ENCODE results near the gene TRIM39. TPM values are rescaled to one million over a fixed set of nuclear protein-coding genes. Genes with fewer than 3 reads are reported as not detected.

The TRIM39 gene
- total RNA-seq, 2 donors from 2014 or later, result 10.1 to 12.1 TPM

GRCh38 chr6:30325150-30325872 lies 1.4 kb upstream of the TRIM39 start:
- intact Hi-C loops (cut with DNase I), result no loop called here
- DNase-seq (ENCODE audit: low spot score), result peak; percentile 83

GRCh38 chr6:30325873-30326525 lies 728 bp upstream of the TRIM39 start:
- peak; percentile 83 for DNase-seq (ENCODE audit: low spot score)

GRCh38 chr6:30327232-30327746 lies 562 bp downstream of the TRIM39 start:
- no peak for DNase-seq (ENCODE audit: low spot score)
- intact Hi-C loops (cut with DNase I), result no loop called here

More at GRCh38 chr6:30325873-30326525, 728 bp upstream of the TRIM39 start:
- intact Hi-C loops (cut with DNase I), result no loop called here

- intact Hi-C loops (cut with DNase I), result no loop called here
- no peak for DNase-seq (ENCODE audit: low spot score)
Measured at GRCh38 chr6:30328397-30328796, 1.7 kb downstream of the TRIM39 start.

GRCh38 chr6:30329331-30329730 lies 2.6 kb downstream of the TRIM39 start:
- DNase-seq (ENCODE audit: low spot score), result no peak
- intact Hi-C loops (cut with DNase I), result no loop called here

GRCh38 chr6:30331981-30332380 lies 5.3 kb downstream of the TRIM39 start:
- intact Hi-C loops (cut with DNase I), result no loop called here
- no peak for DNase-seq (ENCODE audit: low spot score)

- DNase-seq (ENCODE audit: low spot score), result no peak
- intact Hi-C loops (cut with DNase I), result no loop called here
Measured at GRCh38 chr6:30334075-30334783, 7.5 kb downstream of the TRIM39 start.

GRCh38 chr6:30340589-30341054 lies 13.9 kb downstream of the TRIM39 start:
- intact Hi-C loops (cut with DNase I), result no loop called here
- no peak for DNase-seq (ENCODE audit: low spot score)

- intact Hi-C loops (cut with DNase I), result no loop called here
- DNase-seq (ENCODE audit: low spot score), result no peak
Measured at GRCh38 chr6:30341218-30341617, 14.5 kb downstream of the TRIM39 start.

- no peak for DNase-seq (ENCODE audit: low spot score)
Measured at GRCh38 chr6:30341728-30342127, 15.0 kb downstream of the TRIM39 start.

GRCh38 chr6:30344191-30344867 lies 17.6 kb downstream of the TRIM39 start:
- intact Hi-C loops (cut with DNase I), result no loop called here
- DNase-seq (ENCODE audit: low spot score), result no peak

More at GRCh38 chr6:30341728-30342127, 15.0 kb downstream of the TRIM39 start:
- intact Hi-C loops (cut with DNase I), result no loop called here

GRCh38 chr6:30344868-30345671 lies 18.3 kb downstream of the TRIM39 start, which contains the start of gene RPP21:
Gene RPP21, plus strand, starts transcription at chr6:30345156. Its CDS starts 16 bp downstream, at chr6:30345172.
- intact Hi-C loops (cut with DNase I), result no loop called here
- DNase-seq (ENCODE audit: low spot score), result peak; percentile 95

GRCh38 chr6:30345852-30346251 lies 19.1 kb downstream of the TRIM39 start:
- intact Hi-C loops (cut with DNase I), result no loop called here
- DNase-seq (ENCODE audit: low spot score), result no peak

- intact Hi-C loops (cut with DNase I), result no loop called here
- no peak for DNase-seq (ENCODE audit: low spot score)
Measured at GRCh38 chr6:30348957-30349356, 22.2 kb downstream of the TRIM39 start.

GRCh38 chr6:30349421-30350177 lies 22.9 kb downstream of the TRIM39 start:
- intact Hi-C loops (cut with DNase I), result no loop called here
- DNase-seq (ENCODE audit: low spot score), result no peak

GRCh38 chr6:30350524-30350923 lies 23.8 kb downstream of the TRIM39 start:
- DNase-seq (ENCODE audit: low spot score), result no peak
- intact Hi-C loops (cut with DNase I), result no loop called here

GRCh38 chr6:30352550-30352949 lies 25.8 kb downstream of the TRIM39 start:
- no peak for DNase-seq (ENCODE audit: low spot score)
- intact Hi-C loops (cut with DNase I), result no loop called here

- intact Hi-C loops (cut with DNase I), result no loop called here
- no peak for DNase-seq (ENCODE audit: low spot score)
Measured at GRCh38 chr6:30355281-30355680, 28.6 kb downstream of the TRIM39 start.

Measured in posterior vena cava (tissue), 2 donors.